Neural cell (in vitro differentiated cells): ENCODE measurements around the gene LPAR6. TPM values are rescaled to one million over a fixed set of nuclear protein-coding genes. Genes with fewer than 3 reads are reported as not detected.

Source experiments
- H2AFZ ChIP-seq: fragments of 200-600, 300-800 bp; sonication (generic), shearing (Covaris generic); 2 replicates; pipeline ENCODE4 v1.6.0; 2014; ENCODE audit warnings: low read depth, mild to moderate bottlenecking, antibody characterized with exemption, low read length, moderate library complexity
- H3F3A ChIP-seq: fragments of 200-600 bp; shearing (Covaris generic); 2 replicates; pipeline ENCODE4 v1.6.1; 2016; ENCODE audit warnings: mild to moderate bottlenecking, moderate library complexity, mixed read lengths, antibody characterized with exemption, low read length; ENCODE audit not compliant: insufficient read depth, poor library complexity, severe bottlenecking
- H3K27ac ChIP-seq: fragments of 200-600, 300-800 bp; sonication (generic), shearing (Covaris generic); 2 replicates; pipeline ENCODE4 v1.5.1; 2014; ENCODE audit warnings: mild to moderate bottlenecking, low read length, moderate library complexity
- H3K27me3 ChIP-seq: fragments of 300-800, 200-600 bp; sonication (generic), shearing (Covaris generic); 2 replicates; pipeline ENCODE4 v1.6.0; 2014; ENCODE audit warnings: mild to moderate bottlenecking, low read depth, low read length, moderate library complexity; ENCODE audit not compliant: insufficient read depth
- H3K36me3 ChIP-seq: fragments of 300-800, 200-600 bp; sonication (generic), shearing (Covaris generic); 2 replicates; pipeline ENCODE4 v1.5.1; 2014; ENCODE audit warnings: mild to moderate bottlenecking, antibody characterized with exemption, low read length, moderate library complexity; ENCODE audit not compliant: insufficient read depth
- H3K4me2 ChIP-seq: fragments of 300-800, 200-600 bp; sonication (generic), shearing (Covaris generic); 2 replicates; pipeline ENCODE4 v1.6.0; 2014; ENCODE audit warnings: mild to moderate bottlenecking, low read length
- H3K4me3 ChIP-seq: fragments of 300-800, 200-600 bp; sonication (generic), shearing (Covaris generic); 2 replicates; pipeline ENCODE4 v1.5.1; 2014; ENCODE audit warnings: mild to moderate bottlenecking, low read length, moderate library complexity
- H3K79me2 ChIP-seq: fragments of 200-600 bp; shearing (Covaris generic); replicated peaks from 2 replicates; pipeline ENCODE4 v1.6.0; 2014; ENCODE audit warnings: mild to moderate bottlenecking, low read length, moderate library complexity; ENCODE audit not compliant: insufficient read depth
- H3K9ac ChIP-seq: fragments of 300-800, 200-600 bp; sonication (generic), shearing (Covaris generic); 2 replicates; pipeline ENCODE4 v1.6.1; 2016; ENCODE audit warnings: mild to moderate bottlenecking, low read length, mixed read lengths
- H3K9me2 ChIP-seq: fragments of 200-600 bp; shearing (Covaris generic); 2 replicates; pipeline ENCODE4 v1.6.1; 2016; ENCODE audit warnings: mild to moderate bottlenecking, low read length, mixed read lengths; ENCODE audit not compliant: insufficient read depth
- H3K9me3 ChIP-seq: fragments of 200-600, 300-800 bp; sonication (generic), shearing (Covaris generic); 2 replicates; pipeline ENCODE4 v1.6.1; 2016; ENCODE audit warnings: mild to moderate bottlenecking, mixed run types, low read length, moderate library complexity, mixed read lengths
- H4K20me1 ChIP-seq: fragments of 200-600 bp; shearing (Covaris generic); 2 replicates; pipeline ENCODE4 v1.6.1; 2016; ENCODE audit warnings: mild to moderate bottlenecking, mixed run types; ENCODE audit not compliant: insufficient read depth
- EP300 ChIP-seq: fragments of 450-650 bp; conservative IDR thresholded peaks from 2 replicates; pipeline ENCODE4 v1.6.1; 2014; ENCODE audit warnings: antibody characterized with exemption, mild to moderate bottlenecking, moderate library complexity; ENCODE audit not compliant: poor library complexity, severe bottlenecking
- EZH2 ChIP-seq: fragments of 200-600, 300-800 bp; shearing (Covaris generic), sonication (generic); IDR thresholded peaks from 2 replicates; pipeline ENCODE4 v1.6.1; 2014; ENCODE audit warnings: antibody characterized with exemption, low read length, borderline replicate concordance, mild to moderate bottlenecking; ENCODE audit not compliant: insufficient read depth, poor library complexity, severe bottlenecking
- MXI1 ChIP-seq: fragments of 450-650 bp; conservative IDR thresholded peaks from 2 replicates; pipeline ENCODE4 v1.6.1; 2014; ENCODE audit warnings: antibody characterized with exemption, mild to moderate bottlenecking; ENCODE audit not compliant: poor library complexity, severe bottlenecking
- RAD21 ChIP-seq: fragments of 450-650 bp; conservative IDR thresholded peaks from 2 replicates; pipeline ENCODE4 v1.6.1; 2014; ENCODE audit warnings: antibody characterized with exemption, mild to moderate bottlenecking, moderate library complexity
- SMC3 ChIP-seq: fragments of 450-650 bp; conservative IDR thresholded peaks from 2 replicates; pipeline ENCODE4 v1.6.1; 2014; ENCODE audit warnings: antibody characterized with exemption, mild to moderate bottlenecking, moderate library complexity; ENCODE audit not compliant: poor library complexity
- TAF1 ChIP-seq: IDR thresholded peaks from 2 replicates; pipeline ENCODE4 v1.6.1; 2012; ENCODE audit warnings: low read depth
- polyA plus RNA-seq: library from polyadenylated mRNA; depleted of rRNA; stranded (reverse); fragments of >200 nt; gene quantifications from 2 replicates; pipeline ENCODE4 v1.2.3, GENCODE V29; 2014
- TF ChIP-seq, protein P1 (sequence below): IDR thresholded peaks from 2 replicates; pipeline ENCODE4 v1.6.1; 2012; ENCODE audit warnings: borderline replicate concordance
- TF ChIP-seq, protein P2 (sequence below): fragments of 450-650 bp; IDR thresholded peaks from 2 replicates; pipeline ENCODE4 v1.5.1; 2014; ENCODE audit warnings: antibody characterized with exemption, mild to moderate bottlenecking, moderate library complexity; ENCODE audit not compliant: poor library complexity, severe bottlenecking

Gene LPAR6
- polyA plus RNA-seq, 1 donor from 2014 or later: not detected

- no peaks in the 10 kb centered on the region for H4K20me1 ChIP-seq
- no peak overlapping the region for H3K4me3 ChIP-seq
- H3K27ac ChIP-seq: no peak overlapping the region
- H3K9ac ChIP-seq: no peak overlapping the region
- H3K9me2 ChIP-seq: no peaks in the 10 kb centered on the region
- TF ChIP-seq TAF1 (no peak), MXI1 (no peak), SMC3 (no peak), EP300 (no peak)
- TF ChIP-seq, protein P1, sequence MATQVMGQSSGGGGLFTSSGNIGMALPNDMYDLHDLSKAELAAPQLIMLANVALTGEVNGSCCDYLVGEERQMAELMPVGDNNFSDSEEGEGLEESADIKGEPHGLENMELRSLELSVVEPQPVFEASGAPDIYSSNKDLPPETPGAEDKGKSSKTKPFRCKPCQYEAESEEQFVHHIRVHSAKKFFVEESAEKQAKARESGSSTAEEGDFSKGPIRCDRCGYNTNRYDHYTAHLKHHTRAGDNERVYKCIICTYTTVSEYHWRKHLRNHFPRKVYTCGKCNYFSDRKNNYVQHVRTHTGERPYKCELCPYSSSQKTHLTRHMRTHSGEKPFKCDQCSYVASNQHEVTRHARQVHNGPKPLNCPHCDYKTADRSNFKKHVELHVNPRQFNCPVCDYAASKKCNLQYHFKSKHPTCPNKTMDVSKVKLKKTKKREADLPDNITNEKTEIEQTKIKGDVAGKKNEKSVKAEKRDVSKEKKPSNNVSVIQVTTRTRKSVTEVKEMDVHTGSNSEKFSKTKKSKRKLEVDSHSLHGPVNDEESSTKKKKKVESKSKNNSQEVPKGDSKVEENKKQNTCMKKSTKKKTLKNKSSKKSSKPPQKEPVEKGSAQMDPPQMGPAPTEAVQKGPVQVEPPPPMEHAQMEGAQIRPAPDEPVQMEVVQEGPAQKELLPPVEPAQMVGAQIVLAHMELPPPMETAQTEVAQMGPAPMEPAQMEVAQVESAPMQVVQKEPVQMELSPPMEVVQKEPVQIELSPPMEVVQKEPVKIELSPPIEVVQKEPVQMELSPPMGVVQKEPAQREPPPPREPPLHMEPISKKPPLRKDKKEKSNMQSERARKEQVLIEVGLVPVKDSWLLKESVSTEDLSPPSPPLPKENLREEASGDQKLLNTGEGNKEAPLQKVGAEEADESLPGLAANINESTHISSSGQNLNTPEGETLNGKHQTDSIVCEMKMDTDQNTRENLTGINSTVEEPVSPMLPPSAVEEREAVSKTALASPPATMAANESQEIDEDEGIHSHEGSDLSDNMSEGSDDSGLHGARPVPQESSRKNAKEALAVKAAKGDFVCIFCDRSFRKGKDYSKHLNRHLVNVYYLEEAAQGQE: no peak
- no peaks in the 10 kb centered on the region for H3F3A ChIP-seq
- no peaks in the 10 kb centered on the region for H3K9me3 ChIP-seq
- H3K36me3 ChIP-seq: no peaks in the 10 kb centered on the region
- H2AFZ ChIP-seq: no peak overlapping the region
- no peaks in the 10 kb centered on the region for H3K27me3 ChIP-seq
- H3K4me2 ChIP-seq: no peak overlapping the region
- no peaks in the 10 kb centered on the region for H3K79me2 ChIP-seq
Observed at GRCh38 chr13:48401480-48401879, 11.4 kb downstream of the LPAR6 start.

GRCh38 chr13:48400850-48401291 is 12.0 kb downstream of the LPAR6 start:
- Histone ChIP-seq H4K20me1 (no peaks in the 10 kb centered on the region), H3K27ac (no peak overlapping the region), H3K4me2 (no peak overlapping the region), H3K27me3 (no peaks in the 10 kb centered on the region), H3K4me3 (no peak overlapping the region), H2AFZ (no peak overlapping the region), H3K9ac (no peak overlapping the region), H3K9me3 (no peaks in the 10 kb centered on the region), H3K9me2 (no peaks in the 10 kb centered on the region), H3F3A (no peaks in the 10 kb centered on the region), H3K79me2 (no peaks in the 10 kb centered on the region), H3K36me3 (no peaks in the 10 kb centered on the region)
- TF ChIP-seq, protein P2, sequence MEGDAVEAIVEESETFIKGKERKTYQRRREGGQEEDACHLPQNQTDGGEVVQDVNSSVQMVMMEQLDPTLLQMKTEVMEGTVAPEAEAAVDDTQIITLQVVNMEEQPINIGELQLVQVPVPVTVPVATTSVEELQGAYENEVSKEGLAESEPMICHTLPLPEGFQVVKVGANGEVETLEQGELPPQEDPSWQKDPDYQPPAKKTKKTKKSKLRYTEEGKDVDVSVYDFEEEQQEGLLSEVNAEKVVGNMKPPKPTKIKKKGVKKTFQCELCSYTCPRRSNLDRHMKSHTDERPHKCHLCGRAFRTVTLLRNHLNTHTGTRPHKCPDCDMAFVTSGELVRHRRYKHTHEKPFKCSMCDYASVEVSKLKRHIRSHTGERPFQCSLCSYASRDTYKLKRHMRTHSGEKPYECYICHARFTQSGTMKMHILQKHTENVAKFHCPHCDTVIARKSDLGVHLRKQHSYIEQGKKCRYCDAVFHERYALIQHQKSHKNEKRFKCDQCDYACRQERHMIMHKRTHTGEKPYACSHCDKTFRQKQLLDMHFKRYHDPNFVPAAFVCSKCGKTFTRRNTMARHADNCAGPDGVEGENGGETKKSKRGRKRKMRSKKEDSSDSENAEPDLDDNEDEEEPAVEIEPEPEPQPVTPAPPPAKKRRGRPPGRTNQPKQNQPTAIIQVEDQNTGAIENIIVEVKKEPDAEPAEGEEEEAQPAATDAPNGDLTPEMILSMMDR: no peak
- TF ChIP-seq RAD21 (no peak), SMC3 (no peak), EZH2 (no peak), EP300 (no peak), MXI1 (no peak), TAF1 (no peak)
